CD4-positive, alpha-beta T cell (primary cell): ENCODE results near the gene ELK1. TPM values are rescaled to one million over a fixed set of nuclear protein-coding genes. Genes with fewer than 3 reads are reported as not detected.
"Not testable (repeated sequence)": the region's sequence is repeated elsewhere in the genome, so short reads cannot be mapped to it uniquely, and the experiment has no call there.

Source experiments
- ATAC-seq: fragments of 200-7000 bp; cut with Tn5 transposase; one replicate; pipeline ENCODE4 v1.10.0; 2022; ENCODE audit warnings: mild to moderate bottlenecking; ENCODE audit not compliant: poor library complexity
- CTCF ChIA-PET: fragments of 350-600 bp; sonication (Branson Sonifier 250); formaldehyde crosslinking; loops from one replicate; lab custom pipeline; 2021; ENCODE audit warnings: antibody characterized with exemption, inconsistent platforms; lab: Charles Lee
- POLR2A ChIA-PET: fragments of 350-600 bp; sonication (Branson Sonifier 250); formaldehyde crosslinking; loops from one replicate; lab custom pipeline; 2021; ENCODE audit warnings: antibody characterized with exemption, inconsistent platforms; lab: Charles Lee
- DNase-seq, 14 experiments: peaks; one replicate each; pipeline ENCODE4 v3.0.0-alpha.2; 2013 to 2020; ENCODE audit warnings: mixed read lengths in 2 of 14
- H3K27ac ChIP-seq, 2 donors: one replicate each; pipeline versions ENCODE4 v1.5.1 to v1.7.0; 2013; ENCODE audit warnings: low read length in 2 of 2, low read depth in 1 of 2, mild to moderate bottlenecking in 1 of 2
- H3K27me3 ChIP-seq, 2 experiments: 1 replicate in 1 of 2; 2 replicates in 1 of 2; pipeline versions ENCODE4 v1.6.1 to v1.7.0; 2013; ENCODE audit warnings: low read length in 2 of 2, control low read depth in 1 of 2, mild to moderate bottlenecking in 1 of 2, moderate library complexity in 1 of 2; ENCODE audit not compliant: insufficient read depth in 2 of 2, control insufficient read depth in 1 of 2
- H3K36me3 ChIP-seq: one replicate; pipeline ENCODE4 v1.6.1; 2013; ENCODE audit warnings: low read length, control low read depth; ENCODE audit not compliant: insufficient read depth
- H3K4me1 ChIP-seq: one replicate; pipeline ENCODE4 v1.6.1; 2013; ENCODE audit warnings: low read length, control low read depth; ENCODE audit not compliant: insufficient read depth
- H3K4me3 ChIP-seq: one replicate; pipeline ENCODE4 v1.5.1; 2013; ENCODE audit warnings: mild to moderate bottlenecking, low read length, moderate library complexity
- H3K9me3 ChIP-seq, 2 experiments: 1 replicate in 1 of 2; 2 replicates in 1 of 2; pipeline versions ENCODE4 v1.6.1 to v1.7.0; 2013; ENCODE audit warnings: low read length in 2 of 2, mild to moderate bottlenecking in 2 of 2, control low read depth in 1 of 2, moderate library complexity in 1 of 2; ENCODE audit not compliant: control insufficient read depth in 1 of 2, insufficient read depth in 1 of 2
- H3K27ac Mint-ChIP-seq: one replicate; pipeline ENCODE4 v1.8.0; 2020; ENCODE audit warnings: mixed read lengths
- H3K27me3 Mint-ChIP-seq: one replicate; pipeline ENCODE4 v1.8.0; 2021; ENCODE audit warnings: mixed read lengths
- H3K36me3 Mint-ChIP-seq: one replicate; pipeline ENCODE4 v1.8.0; 2021; ENCODE audit warnings: low read depth, mixed read lengths
- H3K4me1 Mint-ChIP-seq: one replicate; pipeline ENCODE4 v1.8.0; 2021; ENCODE audit warnings: low read depth, mixed read lengths
- H3K4me3 Mint-ChIP-seq: one replicate; pipeline ENCODE4 v1.8.0; 2020; ENCODE audit warnings: mild to moderate bottlenecking, mixed read lengths
- H3K9me3 Mint-ChIP-seq: one replicate; pipeline ENCODE4 v1.8.0; 2020; ENCODE audit warnings: mixed read lengths
- intact Hi-C, 2 experiments: fragments of 100-400 bp; cut with DNase I in 1 of 2; cut with micrococcal nuclease in 1 of 2; formaldehyde crosslinking; loops; one replicate each; pipeline versions ENCODE4 v1.15.1 to v1.9.0; 2023 to 2025; cut with DNase I, micrococcal nuclease
- total RNA-seq, 174 experiments: library from RNA in 2 of 174; stranded (reverse) in 2 of 174; gene quantifications; one replicate each; pipeline ENCODE4 v1.2.3 and lab custom pipeline; 2021 to 2026
- TF ChIP-seq, protein P1 (sequence below): fragments of 200-600 bp; IDR thresholded peaks from one replicate; pipeline ENCODE4 v1.8.0; 2022; ENCODE audit warnings: antibody characterized with exemption, mild to moderate bottlenecking

The ELK1 gene
- total RNA-seq, 2 experiments from 2014 or later, result 38.9 to 40.5 TPM

DNA sequence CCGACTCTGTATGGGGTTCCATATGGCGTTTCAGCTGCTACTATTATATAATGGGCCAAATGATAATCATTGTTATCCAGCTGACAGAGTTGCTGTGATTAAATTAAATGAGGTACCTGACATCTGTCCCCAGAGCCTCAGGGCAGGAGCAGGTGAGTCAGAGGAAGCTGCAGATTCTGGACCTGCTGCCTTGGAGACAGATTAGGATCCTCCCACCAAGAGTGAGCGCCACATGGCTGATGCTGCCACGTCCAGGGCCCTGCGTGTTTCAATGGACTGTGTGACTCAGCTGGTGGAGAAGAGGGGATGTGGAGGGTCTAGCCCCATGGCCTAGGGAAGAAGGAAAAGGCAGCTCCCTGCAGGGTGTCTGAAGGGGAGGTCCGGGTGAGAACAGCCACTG lies 36.9 kb upstream of the ELK1 start:
- intact Hi-C loops, result no loop called here

DNA sequence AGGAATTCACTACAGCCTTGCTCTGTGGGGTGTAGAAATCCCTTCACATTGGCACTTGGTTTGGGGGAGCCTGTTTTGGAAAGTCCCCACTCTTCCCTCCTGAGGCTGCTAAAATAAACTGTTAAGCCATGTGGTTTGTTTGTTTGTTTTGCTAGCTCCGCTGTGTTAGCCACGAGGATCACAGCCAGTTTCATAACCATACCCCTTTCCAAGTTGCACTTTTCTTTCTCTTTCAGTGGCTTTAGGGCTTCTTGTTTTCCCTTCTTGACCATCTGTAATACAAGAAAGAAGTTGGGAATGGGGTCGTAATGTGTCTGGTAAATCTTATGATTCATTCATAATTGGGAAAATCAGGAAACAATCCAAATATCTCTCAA lies 33.5 kb upstream of the ELK1 start:
- Histone ChIP-seq H3K4me3 (no peak overlapping the region), H3K27me3 (peaks cover 0 to 3% of the 10 kb centered on the region in 2 experiments), H3K36me3 (no peaks in the 10 kb centered on the region), H3K4me1 (no peaks in the 10 kb centered on the region), H3K27ac (no peak overlapping the region), H3K9me3 (no peaks in the 10 kb centered on the region)
- ATAC-seq (no peak), DNase-seq (no peak)
- H3K9me3 Mint-ChIP-seq, result no peaks in the 10 kb centered on the region
- H3K36me3 Mint-ChIP-seq, result no peaks in the 10 kb centered on the region
- no peaks in the 10 kb centered on the region for H3K4me1 Mint-ChIP-seq
- ChIA-PET CTCF (no interaction called here), POLR2A (no interaction called here)
- TF ChIP-seq, protein P1, sequence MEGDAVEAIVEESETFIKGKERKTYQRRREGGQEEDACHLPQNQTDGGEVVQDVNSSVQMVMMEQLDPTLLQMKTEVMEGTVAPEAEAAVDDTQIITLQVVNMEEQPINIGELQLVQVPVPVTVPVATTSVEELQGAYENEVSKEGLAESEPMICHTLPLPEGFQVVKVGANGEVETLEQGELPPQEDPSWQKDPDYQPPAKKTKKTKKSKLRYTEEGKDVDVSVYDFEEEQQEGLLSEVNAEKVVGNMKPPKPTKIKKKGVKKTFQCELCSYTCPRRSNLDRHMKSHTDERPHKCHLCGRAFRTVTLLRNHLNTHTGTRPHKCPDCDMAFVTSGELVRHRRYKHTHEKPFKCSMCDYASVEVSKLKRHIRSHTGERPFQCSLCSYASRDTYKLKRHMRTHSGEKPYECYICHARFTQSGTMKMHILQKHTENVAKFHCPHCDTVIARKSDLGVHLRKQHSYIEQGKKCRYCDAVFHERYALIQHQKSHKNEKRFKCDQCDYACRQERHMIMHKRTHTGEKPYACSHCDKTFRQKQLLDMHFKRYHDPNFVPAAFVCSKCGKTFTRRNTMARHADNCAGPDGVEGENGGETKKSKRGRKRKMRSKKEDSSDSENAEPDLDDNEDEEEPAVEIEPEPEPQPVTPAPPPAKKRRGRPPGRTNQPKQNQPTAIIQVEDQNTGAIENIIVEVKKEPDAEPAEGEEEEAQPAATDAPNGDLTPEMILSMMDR, result no peak
- no peak overlapping the region for H3K27ac Mint-ChIP-seq
- H3K27me3 Mint-ChIP-seq, result peaks cover 9% of the 10 kb centered on the region
- no peak overlapping the region for H3K4me3 Mint-ChIP-seq
- intact Hi-C loops, result no loop called here

More for the DNA sequence above, 36.9 kb upstream of the ELK1 start:
- no peaks in the 10 kb centered on the region for H3K4me1 ChIP-seq
- H3K27me3 ChIP-seq, result peaks cover 0 to 3% of the 10 kb centered on the region in 2 experiments
- H3K36me3 Mint-ChIP-seq, result no peaks in the 10 kb centered on the region
- H3K9me3 Mint-ChIP-seq, result no peaks in the 10 kb centered on the region
- ChIA-PET POLR2A (no interaction called here), CTCF (no interaction called here)
- no peak overlapping the region for H3K27ac ChIP-seq
- peaks cover 9% of the 10 kb centered on the region for H3K27me3 Mint-ChIP-seq
- no peaks in the 10 kb centered on the region for H3K4me1 Mint-ChIP-seq
- no peaks in the 10 kb centered on the region for H3K36me3 ChIP-seq
- H3K9me3 ChIP-seq, result no peaks in the 10 kb centered on the region
- H3K27ac Mint-ChIP-seq, result no peak overlapping the region
- no peak overlapping the region for H3K4me3 ChIP-seq
- DNase-seq (no peak), ATAC-seq (no peak)
- TF ChIP-seq, protein P1, result no peak
- no peak overlapping the region for H3K4me3 Mint-ChIP-seq

DNA sequence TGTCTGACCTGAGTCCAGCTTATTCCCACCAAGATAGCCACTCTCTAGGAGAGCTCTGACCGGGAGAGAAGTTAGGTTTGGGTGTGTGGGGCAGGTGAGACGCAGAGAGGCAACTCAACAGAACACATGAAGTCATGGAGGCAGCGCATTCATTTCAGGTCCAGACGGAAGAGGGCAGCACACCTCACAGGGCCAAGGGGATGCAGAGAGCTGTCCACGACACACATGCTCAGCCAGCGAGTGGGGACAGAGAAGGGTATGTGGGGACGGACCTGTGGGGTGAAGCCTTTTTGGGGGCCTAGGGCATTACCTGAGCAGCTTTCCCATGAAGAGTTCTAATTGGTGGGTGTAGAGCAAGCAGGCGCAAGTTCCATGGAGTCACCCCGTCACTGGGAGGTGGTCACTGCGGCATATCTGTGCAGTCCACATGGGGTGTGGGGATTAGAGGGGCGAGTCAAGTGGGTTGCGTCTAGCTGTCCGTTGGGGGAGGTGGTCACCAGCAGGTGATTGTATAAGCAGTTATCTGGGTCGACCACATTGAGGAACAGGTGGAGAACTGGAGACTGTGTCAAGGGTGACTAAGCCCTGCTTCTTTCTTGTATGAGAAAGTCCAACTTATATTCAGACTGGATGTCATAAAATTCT lies 32.9 kb upstream of the ELK1 start:
- Mint-ChIP-seq H3K4me1 (no peaks in the 10 kb centered on the region), H3K4me3 (no peak overlapping the region), H3K27me3 (peaks cover 9% of the 10 kb centered on the region), H3K36me3 (no peaks in the 10 kb centered on the region), H3K9me3 (no peaks in the 10 kb centered on the region), H3K27ac (no peak overlapping the region)
- Histone ChIP-seq H3K4me1 (no peaks in the 10 kb centered on the region), H3K36me3 (no peaks in the 10 kb centered on the region), H3K4me3 (no peak overlapping the region), H3K9me3 (no peaks in the 10 kb centered on the region), H3K27ac (no peak overlapping the region), H3K27me3 (peaks cover 0 to 3% of the 10 kb centered on the region in 2 experiments)
- POLR2A ChIA-PET, result no interaction called here
- intact Hi-C loops, result no loop called here
- DNase-seq, result no peak
- CTCF ChIA-PET, result no interaction called here
- TF ChIP-seq, protein P1, result no peak
- no peak for ATAC-seq

DNA sequence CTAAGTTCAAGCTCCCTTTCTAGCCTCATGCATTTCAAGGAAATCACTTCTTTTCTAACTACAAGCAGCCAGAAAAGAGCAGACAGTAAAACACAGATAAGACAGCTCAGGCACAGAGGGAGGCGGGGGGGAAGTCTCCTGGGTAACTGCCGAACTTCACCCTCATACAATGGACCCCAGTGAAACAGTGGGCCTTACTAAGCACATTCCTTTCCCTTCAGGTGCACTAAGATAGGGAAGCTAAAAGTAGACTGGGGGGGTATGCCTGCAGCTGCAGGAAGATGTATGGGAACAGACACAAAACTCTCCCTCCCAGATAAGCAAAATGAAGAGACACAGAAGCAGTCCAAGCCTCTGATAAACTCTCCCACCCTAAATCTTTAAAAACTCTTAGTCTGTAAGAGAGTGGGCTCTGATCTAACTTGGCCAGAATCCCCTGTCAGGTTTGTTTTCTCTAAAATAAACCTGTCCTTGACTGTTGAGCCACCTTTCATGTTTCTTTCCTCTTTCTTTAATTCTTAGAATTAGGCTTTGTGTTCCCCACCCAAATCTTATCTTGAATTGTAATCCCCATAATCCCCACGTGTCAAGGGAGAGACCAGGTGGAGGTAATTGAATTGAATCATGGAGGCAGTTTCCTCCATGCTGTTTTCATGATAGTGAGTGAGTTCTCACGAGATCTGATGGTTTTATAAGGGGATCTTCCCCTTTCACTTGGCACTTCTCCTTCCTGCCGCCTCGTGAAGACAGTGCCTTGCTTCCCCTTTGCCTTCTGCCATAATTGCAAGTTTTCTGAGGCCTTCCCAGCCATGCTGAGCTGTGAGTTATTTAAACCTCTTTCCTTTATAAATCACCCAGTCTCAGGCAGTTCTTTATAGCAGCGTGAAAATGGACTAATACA lies 25.8 kb upstream of the ELK1 start:
- H3K27me3 Mint-ChIP-seq, H3K27ac Mint-ChIP-seq, DNase-seq, H3K4me1 ChIP-seq, H3K27ac ChIP-seq, H3K4me3 ChIP-seq, ATAC-seq, H3K4me3 Mint-ChIP-seq, CTCF ChIA-PET, H3K4me1 Mint-ChIP-seq, H3K36me3 ChIP-seq, H3K36me3 Mint-ChIP-seq, POLR2A ChIA-PET, H3K9me3 Mint-ChIP-seq, H3K27me3 ChIP-seq, H3K9me3 ChIP-seq, intact Hi-C loops: not testable (repeated sequence)
